Fibroblast of lung (primary cell): ENCODE results near the gene RGS12. TPM values are rescaled to one million over a fixed set of nuclear protein-coding genes. Genes with fewer than 3 reads are reported as not detected.

ENCODE experiments used
- DNase-seq, 2 donors: peaks; one replicate each; pipeline versions ENCODE4 v3.0.0 to v3.0.0-alpha.2; 2010; ENCODE audit warnings: low read depth in 2 of 2
- H2AFZ ChIP-seq: 2 replicates; pipeline ENCODE4 v1.5.1; 2012; ENCODE audit warnings: low read length, control low read depth, inconsistent platforms
- H3K27ac ChIP-seq: 2 replicates; pipeline ENCODE4 v1.5.1; 2011; ENCODE audit warnings: low read length, control low read depth; ENCODE audit not compliant: insufficient read depth
- H3K27me3 ChIP-seq: 2 replicates; pipeline ENCODE4 v1.5.1; 2011; ENCODE audit warnings: mild to moderate bottlenecking, low read length; ENCODE audit not compliant: control insufficient read depth, insufficient read depth
- H3K36me3 ChIP-seq: 2 replicates; pipeline ENCODE4 v1.5.1; 2011; ENCODE audit warnings: low read length; ENCODE audit not compliant: control insufficient read depth, insufficient read depth
- H3K4me1 ChIP-seq: 2 replicates; pipeline ENCODE4 v1.5.1; 2011; ENCODE audit warnings: low read length; ENCODE audit not compliant: control insufficient read depth, insufficient read depth; ENCODE audit errors: extremely low read depth
- H3K4me2 ChIP-seq: 2 replicates; pipeline ENCODE4 v1.5.1; 2011; ENCODE audit warnings: low read length, control low read depth; ENCODE audit not compliant: insufficient read depth; ENCODE audit errors: extremely low read depth
- H3K4me3 ChIP-seq, 4 experiments: fragments of 200-600 bp in 1 of 4; sonication (generic) in 1 of 4; replicated peaks in 1 of 4; 2 replicates each; pipeline ENCODE4 v1.5.1; 2011 to 2016; ENCODE audit warnings: low read length in 4 of 4, low read depth in 3 of 4, mild to moderate bottlenecking in 3 of 4, control low read depth in 2 of 4, inconsistent platforms in 1 of 4, mixed read lengths in 1 of 4; ENCODE audit not compliant: insufficient read depth in 1 of 4; ENCODE audit errors: control extremely low read depth in 1 of 4
- H3K79me2 ChIP-seq: 2 replicates; pipeline ENCODE4 v1.5.1; 2012; ENCODE audit warnings: mild to moderate bottlenecking, low read length, inconsistent platforms; ENCODE audit not compliant: control insufficient read depth, insufficient read depth
- H3K9ac ChIP-seq: 2 replicates; pipeline ENCODE4 v1.5.1; 2011; ENCODE audit warnings: mild to moderate bottlenecking, low read length, control low read depth; ENCODE audit not compliant: insufficient read depth
- H3K9me3 ChIP-seq: 2 replicates; pipeline ENCODE4 v1.5.1; 2012; ENCODE audit warnings: low read depth, low read length; ENCODE audit not compliant: control insufficient read depth, insufficient read depth
- H4K20me1 ChIP-seq: 2 replicates; pipeline ENCODE4 v1.5.1; 2011; ENCODE audit warnings: low read length; ENCODE audit not compliant: control insufficient read depth, insufficient read depth; ENCODE audit errors: extremely low read depth
- EZH2 ChIP-seq: IDR thresholded peaks from 2 replicates; pipeline ENCODE4 v1.5.1; 2012; ENCODE audit warnings: low read length, control low read depth, mild to moderate bottlenecking; ENCODE audit errors: missing control alignments
- polyA plus RNA-seq, 2 donors: library from polyadenylated mRNA; depleted of rRNA in 1 of 2; stranded (reverse) in 1 of 2; unstranded in 1 of 2; fragments of >200 nt; gene quantifications; 2 replicates each; pipeline ENCODE4 v1.2.1, GENCODE V29; 2011 to 2012; ENCODE audit warnings: missing spikeins in 1 of 2
- total RNA-seq: library from RNA; depleted of rRNA; stranded (reverse); fragments of >200 nt; gene quantifications from 2 replicates; pipeline ENCODE4 v1.2.1, GENCODE V29; 2014
- TF ChIP-seq, protein P1 (sequence below), 2 donors: IDR thresholded peaks in 1 of 2; conservative IDR thresholded peaks in 1 of 2; 1 replicate in 1 of 2; 2 replicates in 1 of 2; pipeline ENCODE4 v1.5.1; 2011 to 2012; ENCODE audit warnings: low read length in 2 of 2, control low read depth in 1 of 2, inconsistent platforms in 1 of 2, low read depth in 1 of 2, mild to moderate bottlenecking in 1 of 2

RGS12 gene
- total and polyA plus RNA-seq, 2 donors (not counting 1 experiment from before 2014, with no cell fraction given): 5.1 to 21.1 TPM

DNA sequence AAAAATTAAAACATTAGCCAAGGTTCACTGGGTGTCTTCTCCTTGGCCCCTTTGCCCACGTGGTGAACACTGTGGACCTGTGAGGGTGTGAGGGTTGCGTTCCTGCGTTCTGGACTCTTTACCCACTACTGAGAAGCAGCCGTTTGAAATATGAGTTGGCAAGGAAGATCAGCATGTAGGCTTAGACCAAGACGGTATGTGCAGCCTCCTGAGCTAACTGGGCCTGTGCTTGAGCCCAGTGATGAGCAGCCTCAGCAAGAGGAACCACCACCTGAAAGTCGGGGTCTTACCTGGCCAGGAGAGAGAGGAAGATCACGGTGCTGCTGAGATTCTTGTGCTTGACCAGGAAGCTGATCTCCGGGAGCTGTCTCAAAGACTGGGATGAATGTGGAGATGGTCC lies 19.5 kb downstream of the RGS12 start:
- Histone ChIP-seq H3K79me2 (peaks cover 13% of the 10 kb centered on the region), H3K36me3 (peaks cover 2% of the 10 kb centered on the region), H3K4me3 (no peak overlapping the region), H3K4me1 (no peaks in the 10 kb centered on the region), H3K27ac (no peak overlapping the region), H3K27me3 (no peaks in the 10 kb centered on the region), H3K9ac (no peak overlapping the region), H4K20me1 (no peaks in the 10 kb centered on the region), H3K9me3 (no peaks in the 10 kb centered on the region), H2AFZ (no peak overlapping the region), H3K4me2 (no peak overlapping the region)
- no peak for DNase-seq
- no peak for TF ChIP-seq EZH2
- TF ChIP-seq, protein P1, sequence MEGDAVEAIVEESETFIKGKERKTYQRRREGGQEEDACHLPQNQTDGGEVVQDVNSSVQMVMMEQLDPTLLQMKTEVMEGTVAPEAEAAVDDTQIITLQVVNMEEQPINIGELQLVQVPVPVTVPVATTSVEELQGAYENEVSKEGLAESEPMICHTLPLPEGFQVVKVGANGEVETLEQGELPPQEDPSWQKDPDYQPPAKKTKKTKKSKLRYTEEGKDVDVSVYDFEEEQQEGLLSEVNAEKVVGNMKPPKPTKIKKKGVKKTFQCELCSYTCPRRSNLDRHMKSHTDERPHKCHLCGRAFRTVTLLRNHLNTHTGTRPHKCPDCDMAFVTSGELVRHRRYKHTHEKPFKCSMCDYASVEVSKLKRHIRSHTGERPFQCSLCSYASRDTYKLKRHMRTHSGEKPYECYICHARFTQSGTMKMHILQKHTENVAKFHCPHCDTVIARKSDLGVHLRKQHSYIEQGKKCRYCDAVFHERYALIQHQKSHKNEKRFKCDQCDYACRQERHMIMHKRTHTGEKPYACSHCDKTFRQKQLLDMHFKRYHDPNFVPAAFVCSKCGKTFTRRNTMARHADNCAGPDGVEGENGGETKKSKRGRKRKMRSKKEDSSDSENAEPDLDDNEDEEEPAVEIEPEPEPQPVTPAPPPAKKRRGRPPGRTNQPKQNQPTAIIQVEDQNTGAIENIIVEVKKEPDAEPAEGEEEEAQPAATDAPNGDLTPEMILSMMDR (conservative IDR thresholded peaks at IDR 0.05 in 1 of 2, IDR thresholded peaks at IDR 0.05 in 1 of 2; ENCODE audit: low read depth in 1 of 2, low read length in 2 of 2): no peak

DNA sequence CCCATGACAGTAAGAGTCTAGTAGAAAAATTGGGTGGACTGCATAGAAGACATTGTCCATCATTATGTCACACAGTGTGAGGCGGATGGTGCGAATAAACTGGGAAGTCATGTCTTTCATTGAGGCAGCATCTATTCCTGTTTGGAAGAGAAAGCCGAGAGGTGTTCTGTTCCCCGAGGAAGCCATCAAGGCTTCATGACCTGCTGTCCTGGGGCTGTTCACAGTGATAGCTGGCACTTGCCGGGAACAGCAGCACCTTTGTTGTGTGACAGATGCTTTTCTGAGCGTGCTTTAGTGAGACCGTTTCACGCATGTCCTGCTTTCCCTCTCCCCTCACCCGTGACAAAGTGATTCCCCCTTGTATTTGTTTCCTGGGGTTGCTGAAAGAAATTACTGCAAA lies 20.3 kb downstream of the RGS12 start:
- Histone ChIP-seq H3K9ac (no peak overlapping the region), H3K9me3 (no peaks in the 10 kb centered on the region), H2AFZ (no peak overlapping the region), H3K4me2 (no peak overlapping the region), H3K36me3 (peaks cover 7% of the 10 kb centered on the region), H3K27me3 (no peaks in the 10 kb centered on the region), H3K79me2 (peaks cover 6% of the 10 kb centered on the region), H3K4me3 (no peak overlapping the region), H3K27ac (no peak overlapping the region), H4K20me1 (no peaks in the 10 kb centered on the region), H3K4me1 (no peaks in the 10 kb centered on the region)
- DNase-seq: no peak
- TF ChIP-seq, protein P1 (conservative IDR thresholded peaks at IDR 0.05 in 1 of 2, IDR thresholded peaks at IDR 0.05 in 1 of 2; ENCODE audit: low read depth in 1 of 2, low read length in 2 of 2): no peak
- no peak for TF ChIP-seq EZH2

DNA sequence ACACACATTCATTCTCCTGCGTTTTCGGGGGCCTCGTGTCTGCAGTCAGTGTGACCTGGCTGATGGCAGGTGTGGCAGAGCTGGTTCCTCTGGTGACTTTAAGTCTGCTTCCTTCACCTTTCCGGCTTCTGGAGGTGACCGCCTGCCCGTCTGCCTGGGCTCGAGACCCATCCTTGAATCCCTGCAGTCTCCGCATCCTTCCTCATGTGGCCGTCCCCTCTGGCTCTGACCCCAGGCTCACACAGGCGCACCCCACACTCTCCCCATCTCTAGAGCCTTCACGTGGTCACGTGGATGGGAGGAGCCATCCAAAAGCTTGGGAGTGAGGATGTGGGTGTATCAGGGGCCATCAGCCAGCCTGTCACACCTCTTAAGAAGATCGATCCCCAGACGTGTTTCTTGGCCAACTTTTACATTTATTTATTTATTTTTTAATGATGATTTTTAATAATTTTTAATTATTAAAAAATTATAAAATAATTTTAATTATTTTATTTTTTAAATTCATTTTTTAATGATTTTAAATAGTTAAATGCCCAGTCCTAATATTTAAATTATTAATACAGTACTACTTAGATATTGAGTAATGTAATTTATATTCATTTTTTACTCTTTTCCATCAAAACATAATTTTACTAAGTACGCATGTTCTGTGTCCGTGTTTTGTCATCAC lies 20.9 kb downstream of the RGS12 start:
- Histone ChIP-seq H2AFZ (no peak overlapping the region), H3K79me2 (peaks cover 2% of the 10 kb centered on the region), H3K4me2 (no peak overlapping the region), H3K36me3 (peaks cover 9% of the 10 kb centered on the region), H3K9me3 (no peaks in the 10 kb centered on the region), H3K4me3 (no peak overlapping the region), H3K27me3 (no peaks in the 10 kb centered on the region), H3K27ac (no peak overlapping the region), H4K20me1 (no peaks in the 10 kb centered on the region), H3K9ac (no peak overlapping the region), H3K4me1 (no peaks in the 10 kb centered on the region)
- DNase-seq: no peak
- TF ChIP-seq, protein P1 (conservative IDR thresholded peaks at IDR 0.05 in 1 of 2, IDR thresholded peaks at IDR 0.05 in 1 of 2; ENCODE audit: low read depth in 1 of 2, low read length in 2 of 2): no peak
- TF ChIP-seq EZH2: no peak
